OCI-M2 (cell line): ENCODE results near the gene SIGLEC11.
"Not testable (repeated sequence)": the region's sequence is repeated elsewhere in the genome, so short reads cannot be mapped to it uniquely, and the experiment has no call there.

ENCODE experiments used
- DNase-seq: peaks from one replicate; lab custom pipeline; 2025; ENCODE audit not compliant: unreplicated experiment; lab: John Stamatoyannopoulos, UW

The SIGLEC11 gene

GRCh38 chr19:49960980-49961379, at the start of gene SIGLEC11:
Gene SIGLEC11 (minus strand): TSS chr19:49961172. CDS start chr19:49961081, 91 bp downstream.
- not testable (repeated sequence) for DNase-seq

GRCh38 chr19:50008532-50008931, 47.6 kb upstream of the SIGLEC11 start:
- DNase-seq = no peak

- no peak for DNase-seq
Observed at GRCh38 chr19:50007947-50008346, 47.0 kb upstream of the SIGLEC11 start.

GRCh38 chr19:50007170-50007569, 46.2 kb upstream of the SIGLEC11 start:
- no peak for DNase-seq

- no peak for DNase-seq
Observed at GRCh38 chr19:50005428-50005827, 44.5 kb upstream of the SIGLEC11 start.

GRCh38 chr19:50003810-50004419, 42.9 kb upstream of the SIGLEC11 start:
- no peak for DNase-seq

GRCh38 chr19:50003254-50003788, 42.3 kb upstream of the SIGLEC11 start:
- no peak for DNase-seq

- no peak for DNase-seq
Observed at GRCh38 chr19:50002386-50002960, 41.5 kb upstream of the SIGLEC11 start.

- no peak for DNase-seq
Observed at GRCh38 chr19:50001775-50002174, 40.8 kb upstream of the SIGLEC11 start.

GRCh38 chr19:50000841-50001557, 40.0 kb upstream of the SIGLEC11 start:
- DNase-seq = no peak

- no peak for DNase-seq
Observed at GRCh38 chr19:50000038-50000840, 39.3 kb upstream of the SIGLEC11 start.

GRCh38 chr19:49999371-50000010, 38.5 kb upstream of the SIGLEC11 start:
- DNase-seq = no peak

GRCh38 chr19:49997709-49998108, 36.7 kb upstream of the SIGLEC11 start:
- no peak for DNase-seq

GRCh38 chr19:49988433-49988832, 27.5 kb upstream of the SIGLEC11 start:
- DNase-seq = no peak

GRCh38 chr19:49988007-49988406, 27.0 kb upstream of the SIGLEC11 start:
- DNase-seq = no peak

- peak; percentile 86 for DNase-seq
Observed at GRCh38 chr19:49987159-49987698, 26.3 kb upstream of the SIGLEC11 start.

GRCh38 chr19:49986354-49986753, 25.4 kb upstream of the SIGLEC11 start:
- DNase-seq = no peak

- no peak for DNase-seq
Observed at GRCh38 chr19:49985871-49986270, 24.9 kb upstream of the SIGLEC11 start.

GRCh38 chr19:49984491-49984890, 23.5 kb upstream of the SIGLEC11 start:
- DNase-seq = no peak

GRCh38 chr19:49983645-49984229, 22.8 kb upstream of the SIGLEC11 start:
- peak; percentile 56 for DNase-seq
